GM23248 (cell line): ENCODE data around the gene QSER1. TPM values are rescaled to one million over a fixed set of nuclear protein-coding genes. Genes with fewer than 3 reads are reported as not detected.
"Not testable (repeated sequence)": the region's sequence is repeated elsewhere in the genome, so short reads cannot be mapped to it uniquely, and the experiment has no call there.

Source experiments
- DNase-seq: peaks from one replicate; pipeline ENCODE4 v3.0.0-alpha.2; 2015
- H2AFZ ChIP-seq: fragments of 200-600 bp; sonication (generic); 2 replicates; pipeline ENCODE4 v1.6.1; 2016; ENCODE audit warnings: antibody characterized with exemption
- H3F3A ChIP-seq: fragments of 200-600 bp; sonication (generic); 2 replicates; pipeline ENCODE4 v1.6.1; 2016; ENCODE audit warnings: mild to moderate bottlenecking, antibody characterized with exemption, mixed run types; ENCODE audit not compliant: insufficient read depth
- H3K27ac ChIP-seq: fragments of 200-600 bp; sonication (generic); 2 replicates; pipeline ENCODE4 v1.5.1; 2016; ENCODE audit warnings: mild to moderate bottlenecking
- H3K27me3 ChIP-seq: fragments of 200-600 bp; sonication (generic); replicated peaks from 2 replicates; pipeline ENCODE4 v1.6.1; 2016; ENCODE audit warnings: mild to moderate bottlenecking; ENCODE audit not compliant: insufficient read depth
- H3K36me3 ChIP-seq: fragments of 200-600 bp; sonication (generic); 2 replicates; pipeline ENCODE4 v1.6.1; 2016; ENCODE audit warnings: low read depth, mild to moderate bottlenecking
- H3K4me1 ChIP-seq: fragments of 200-600 bp; sonication (generic); 2 replicates; pipeline ENCODE4 v1.6.1; 2016; ENCODE audit warnings: mild to moderate bottlenecking; ENCODE audit not compliant: insufficient read depth
- H3K4me2 ChIP-seq: fragments of 200-600 bp; sonication (generic); one replicate; pipeline ENCODE4 v1.6.1; 2016; ENCODE audit warnings: mild to moderate bottlenecking; ENCODE audit not compliant: unreplicated experiment
- H3K4me3 ChIP-seq: fragments of 200-600 bp; sonication (generic); 2 replicates; pipeline ENCODE4 v1.5.1; 2016; ENCODE audit warnings: mild to moderate bottlenecking
- H3K79me2 ChIP-seq: fragments of 200-600 bp; sonication (generic); 2 replicates; pipeline ENCODE4 v1.6.1; 2016; ENCODE audit warnings: mild to moderate bottlenecking; ENCODE audit not compliant: insufficient read depth
- H3K9ac ChIP-seq: fragments of 200-600 bp; sonication (generic); 2 replicates; pipeline ENCODE4 v1.6.1; 2016; ENCODE audit warnings: mild to moderate bottlenecking
- H3K9me2 ChIP-seq: fragments of 200-600 bp; sonication (generic); 2 replicates; pipeline ENCODE4 v1.6.1; 2016; ENCODE audit warnings: mixed run types, mild to moderate bottlenecking, moderate library complexity; ENCODE audit not compliant: insufficient read depth
- H3K9me3 ChIP-seq: fragments of 200-600 bp; sonication (generic); one replicate; pipeline ENCODE4 v1.6.1; 2017; ENCODE audit warnings: low read depth
- H4K20me1 ChIP-seq: fragments of 200-600 bp; sonication (generic); 2 replicates; pipeline ENCODE4 v1.6.0; 2016; ENCODE audit not compliant: insufficient read depth
- EZH2 ChIP-seq: fragments of 200-600 bp; sonication (generic); IDR thresholded peaks from 2 replicates; pipeline ENCODE4 v1.6.1; 2018; ENCODE audit warnings: antibody characterized with exemption, mild to moderate bottlenecking; ENCODE audit not compliant: insufficient read depth, poor library complexity, severe bottlenecking
- EZH2phosphoT487 ChIP-seq: fragments of 200-600 bp; sonication (generic); IDR thresholded peaks from 2 replicates; pipeline ENCODE4 v1.6.1; 2018; ENCODE audit warnings: antibody characterized with exemption, moderate library complexity, mild to moderate bottlenecking, low read depth; ENCODE audit not compliant: insufficient read depth
- WGBS, 2 experiments: methylation state at CpG; one replicate each; pipeline ENCODE4 v1.1.6; 2015 to 2017; ENCODE audit warnings: low lambda C conversion rate in 2 of 2, low coverage in 1 of 2; ENCODE audit errors: missing lambda C conversion rate in 2 of 2; 5-methylcytosine and 5-hydroxymethylcytosine counted together
- in situ Hi-C: fragments of 300-500 bp; cut with MboI; formaldehyde crosslinking; loops from 2 replicates; pipeline ENCODE4 v1.15.0; 2020
- polyA plus RNA-seq: library from polyadenylated mRNA; unstranded; fragments of >200 nt; fragmentation: Nextera tagmentation; extraction: Ambion mirVana; gene quantifications from 2 replicates; pipeline ENCODE4 v1.2.1, GENCODE V29; 2016
- small RNA-seq: library from RNA; depleted of rRNA; stranded (forward); fragments of <200 nt; gene quantifications from one replicate; pipeline ENCODE3, GENCODE V24; 2014; ENCODE audit warnings: low read depth, low replicate concordance
- total RNA-seq: library from RNA; depleted of rRNA; stranded (reverse); fragments of >200 nt; shearing (Covaris generic); gene quantifications from 2 replicates; pipeline ENCODE4 v1.2.3, GENCODE V29; 2014; rRNA removed

Gene QSER1
- total and polyA plus RNA-seq, 2 experiments from 2014 or later: 4.9 to 16.5 TPM

GRCh38 chr11:33025339-33025722 is 132.7 kb downstream of the QSER1 start:
- 96 to 99% methylated on average over 3 of the region's 3 CpGs for WGBS, 2 experiments
- peaks cover 31% of the 10 kb centered on the region for H3K79me2 ChIP-seq
- no peaks in the 10 kb centered on the region; the same call in 1 of the 2 replicates for H3K36me3 ChIP-seq

GRCh38 chr11:33027233-33027632 is 134.6 kb downstream of the QSER1 start:
- in situ Hi-C loops: no loop called here
- H3K27ac ChIP-seq: no peak overlapping the region

More at GRCh38 chr11:33025339-33025722, 132.7 kb downstream of the QSER1 start:
- H3K9ac ChIP-seq: no peak overlapping the region
- H3K4me3 ChIP-seq: no peak overlapping the region
- TF ChIP-seq EZH2: no peak
- no peak for TF ChIP-seq EZH2phosphoT487
- H3K9me2 ChIP-seq: no peaks in the 10 kb centered on the region
- no peak for DNase-seq
- no peak overlapping the region for H2AFZ ChIP-seq
- no peak overlapping the region for H3K27ac ChIP-seq
- no peaks in the 10 kb centered on the region for H3K27me3 ChIP-seq
- in situ Hi-C loops: no loop called here
- peaks cover 30% of the 10 kb centered on the region for H3K4me1 ChIP-seq
- H3K4me2 ChIP-seq: no peak overlapping the region
- H3K9me3 ChIP-seq: no peaks in the 10 kb centered on the region
- no peaks in the 10 kb centered on the region for H4K20me1 ChIP-seq
- H3F3A ChIP-seq: peaks cover 21% of the 10 kb centered on the region

GRCh38 chr11:33027846-33028536 is 135.4 kb downstream of the QSER1 start:
- in situ Hi-C loops: no loop called here
- H3K27me3 ChIP-seq: no peaks in the 10 kb centered on the region
- H2AFZ ChIP-seq: no peak overlapping the region
- H3K4me1 ChIP-seq: peaks cover 30% of the 10 kb centered on the region
- peak overlapping the region; percentile 69 for H3K4me2 ChIP-seq
- DNase-seq: peak; percentile 43
- peaks cover 21% of the 10 kb centered on the region for H3F3A ChIP-seq
- 0 out of 2 replicates have a peak overlapping the region, but pooled peaks have one; percentile 18 for H3K27ac ChIP-seq
- 77 to 79% methylated on average over 4 of the region's 4 CpGs for WGBS, 2 experiments
- H3K36me3 ChIP-seq: peaks cover 4% of the 10 kb centered on the region; the same call in 1 of the 2 replicates
- H3K4me3 ChIP-seq: peak overlapping the region; percentile 15; the same call in 1 of the 2 replicates
- no peak overlapping the region for H3K9ac ChIP-seq
- H3K79me2 ChIP-seq: peaks cover 17% of the 10 kb centered on the region
- no peaks in the 10 kb centered on the region for H3K9me3 ChIP-seq
- TF ChIP-seq EZH2: no peak
- TF ChIP-seq EZH2phosphoT487: no peak
- H3K9me2 ChIP-seq: no peaks in the 10 kb centered on the region
- H4K20me1 ChIP-seq: no peaks in the 10 kb centered on the region

More at GRCh38 chr11:33027233-33027632, 134.6 kb downstream of the QSER1 start:
- H3K9ac ChIP-seq: no peak overlapping the region
- H3K4me1 ChIP-seq: peaks cover 30% of the 10 kb centered on the region
- H3K9me3 ChIP-seq: no peaks in the 10 kb centered on the region
- peaks cover 21% of the 10 kb centered on the region for H3F3A ChIP-seq
- no peak for TF ChIP-seq EZH2
- TF ChIP-seq EZH2phosphoT487: no peak
- H3K4me3 ChIP-seq: no peak overlapping the region
- H3K27me3 ChIP-seq: no peaks in the 10 kb centered on the region
- 28 to 34% methylated on average over 2 of the region's 2 CpGs for WGBS, 2 experiments
- no peak overlapping the region for H2AFZ ChIP-seq
- peak overlapping the region; percentile 69 for H3K4me2 ChIP-seq
- no peaks in the 10 kb centered on the region for H3K9me2 ChIP-seq
- peaks cover 23% of the 10 kb centered on the region for H3K79me2 ChIP-seq
- H4K20me1 ChIP-seq: no peaks in the 10 kb centered on the region
- peak; percentile 24 for DNase-seq
- no peaks in the 10 kb centered on the region; the same call in 1 of the 2 replicates for H3K36me3 ChIP-seq

- DNase-seq: no peak
- no peaks in the 10 kb centered on the region for H3K9me3 ChIP-seq
- H3K27me3 ChIP-seq: no peaks in the 10 kb centered on the region
- in situ Hi-C loops: no loop called here
- WGBS, 2 experiments: 95 to 98% methylated on average over 2 of the region's 2 CpGs
- 0 out of 2 replicates have a peak overlapping the region, but pooled peaks have one; percentile 18 for H3K27ac ChIP-seq
- TF ChIP-seq EZH2: no peak
- no peak for TF ChIP-seq EZH2phosphoT487
- H3K4me3 ChIP-seq: peak overlapping the region; percentile 15; the same call in 1 of the 2 replicates
- H3K36me3 ChIP-seq: peaks cover 8% of the 10 kb centered on the region; the same call in 1 of the 2 replicates
- H3K4me2 ChIP-seq: peak overlapping the region; percentile 69
- H3K79me2 ChIP-seq: peaks cover 12% of the 10 kb centered on the region
- H3K9me2 ChIP-seq: no peaks in the 10 kb centered on the region
- H3F3A ChIP-seq: peaks cover 21% of the 10 kb centered on the region
- H2AFZ ChIP-seq: no peak overlapping the region
- peaks cover 30% of the 10 kb centered on the region for H3K4me1 ChIP-seq
- no peaks in the 10 kb centered on the region for H4K20me1 ChIP-seq
- no peak overlapping the region for H3K9ac ChIP-seq
Observed at GRCh38 chr11:33028537-33028914, 135.9 kb downstream of the QSER1 start.

- H3K9ac ChIP-seq, H3K27me3 ChIP-seq, H3K36me3 ChIP-seq, H4K20me1 ChIP-seq, H3K27ac ChIP-seq, H3K4me3 ChIP-seq, H2AFZ ChIP-seq, in situ Hi-C loops, DNase-seq, H3K9me2 ChIP-seq, H3K79me2 ChIP-seq, H3K9me3 ChIP-seq, H3K4me2 ChIP-seq: not testable (repeated sequence)
- peaks cover 21% of the 10 kb centered on the region for H3F3A ChIP-seq
- peaks cover 30% of the 10 kb centered on the region for H3K4me1 ChIP-seq
- 64 to 65% methylated on average over 6 of the region's 6 CpGs for WGBS, 2 experiments
Observed at GRCh38 chr11:33029218-33029617, 136.6 kb downstream of the QSER1 start.

Small RNAs within 50 kb of the gene (small RNA-seq; reads per million reads assigned to genes)
- gene RF00019: not detected

Other genes starting within 250 kb of the QSER1 start
- gene CCDC73, start 98.1 kb upstream of the QSER1 start, total RNA-seq: not detected in 2 replicates
- gene CCDC73, start 98.1 kb upstream of the QSER1 start, polyA plus RNA-seq: not detected in 2 replicates
- not detected in 2 replicates for gene PRRG4, start 62.9 kb upstream of the QSER1 start, total RNA-seq
- gene PRRG4, start 62.9 kb upstream of the QSER1 start, polyA plus RNA-seq: not detected in 2 replicates
- gene DEPDC7, start 123.1 kb downstream of the QSER1 start, total RNA-seq: 4.8 and 5.3 TPM in 2 replicates
- 9.7 and 9.9 TPM in 2 replicates for gene DEPDC7, start 123.1 kb downstream of the QSER1 start, polyA plus RNA-seq
- gene TCP11L1, start 146.8 kb downstream of the QSER1 start, total RNA-seq: 39.8 and 42.6 TPM in 2 replicates
- gene TCP11L1, start 146.8 kb downstream of the QSER1 start, polyA plus RNA-seq: 23.4 and 25.4 TPM in 2 replicates